T-helper 1 cell (primary cell): Measurements from ENCODE around the gene SATL1.
A peak's percentile ranks its signal among the peaks of the same experiment; 100 is the strongest.
"Not testable (repeated sequence)": the region's sequence is repeated elsewhere in the genome, so short reads cannot be mapped to it uniquely, and the experiment has no call there.

Experiments used
- DNase-seq, 5 donors: peaks; one replicate each; pipeline ENCODE4 v3.0.0-alpha.2; 2012 to 2020

The SATL1 gene

GRCh38 chrX:85109235-85109634 lies 134.3 kb downstream of the SATL1 start:
- no peak for DNase-seq

GRCh38 chrX:85108165-85108564 lies 135.4 kb downstream of the SATL1 start:
- DNase-seq = no peak

- no peak for DNase-seq
Observed at GRCh38 chrX:85107407-85107806, 136.2 kb downstream of the SATL1 start.

GRCh38 chrX:85089321-85089840 lies 154.2 kb downstream of the SATL1 start:
- no peak for DNase-seq

GRCh38 chrX:85084770-85085393 lies 158.7 kb downstream of the SATL1 start:
- peak in 1 of 5 donors; percentile 26 for DNase-seq

GRCh38 chrX:85077247-85077646 lies 166.3 kb downstream of the SATL1 start:
- DNase-seq = not testable (repeated sequence)

GRCh38 chrX:85065512-85066198 lies 177.9 kb downstream of the SATL1 start:
- no peak for DNase-seq

GRCh38 chrX:85052636-85053343 lies 190.8 kb downstream of the SATL1 start:
- DNase-seq = no peak

GRCh38 chrX:85052205-85052604 lies 191.4 kb downstream of the SATL1 start:
- no peak for DNase-seq

- DNase-seq = no peak
Observed at GRCh38 chrX:85051627-85052026, 192.0 kb downstream of the SATL1 start.
